Activated gamma-delta T cell treated with anti-CD3 and anti-CD28 coated beads, Interleukin-2, amount 50 U/mL, for 16 hours (primary cell): ENCODE results near the gene CAMKK2.

Experiments used
- DNase-seq: peaks from one replicate; pipeline ENCODE4 v3.0.0-alpha.2; 2020; ENCODE audit warnings: low read depth

The CAMKK2 gene

GRCh38 chr12:121196902-121197301, 99.6 kb downstream of the CAMKK2 start:
- DNase-seq = no peak

GRCh38 chr12:121191151-121191550, 105.4 kb downstream of the CAMKK2 start:
- no peak for DNase-seq

- no peak for DNase-seq
Measured at GRCh38 chr12:121190523-121191031, 105.9 kb downstream of the CAMKK2 start.

- DNase-seq = no peak
Measured at GRCh38 chr12:121189619-121190155, 106.8 kb downstream of the CAMKK2 start.

GRCh38 chr12:121189131-121189530, 107.4 kb downstream of the CAMKK2 start:
- no peak for DNase-seq

- DNase-seq = no peak
Measured at GRCh38 chr12:121188227-121188626, 108.3 kb downstream of the CAMKK2 start.
